NCI-H748 (cell line): ENCODE measurements around the gene RPL13.
"Not testable (repeated sequence)": the region's sequence is repeated elsewhere in the genome, so short reads cannot be mapped to it uniquely, and the experiment has no call there.

Experiments used
- DNase-seq: peaks from one replicate; lab custom pipeline; 2025; ENCODE audit not compliant: unreplicated experiment; lab: John Stamatoyannopoulos, UW

The RPL13 gene

DNA sequence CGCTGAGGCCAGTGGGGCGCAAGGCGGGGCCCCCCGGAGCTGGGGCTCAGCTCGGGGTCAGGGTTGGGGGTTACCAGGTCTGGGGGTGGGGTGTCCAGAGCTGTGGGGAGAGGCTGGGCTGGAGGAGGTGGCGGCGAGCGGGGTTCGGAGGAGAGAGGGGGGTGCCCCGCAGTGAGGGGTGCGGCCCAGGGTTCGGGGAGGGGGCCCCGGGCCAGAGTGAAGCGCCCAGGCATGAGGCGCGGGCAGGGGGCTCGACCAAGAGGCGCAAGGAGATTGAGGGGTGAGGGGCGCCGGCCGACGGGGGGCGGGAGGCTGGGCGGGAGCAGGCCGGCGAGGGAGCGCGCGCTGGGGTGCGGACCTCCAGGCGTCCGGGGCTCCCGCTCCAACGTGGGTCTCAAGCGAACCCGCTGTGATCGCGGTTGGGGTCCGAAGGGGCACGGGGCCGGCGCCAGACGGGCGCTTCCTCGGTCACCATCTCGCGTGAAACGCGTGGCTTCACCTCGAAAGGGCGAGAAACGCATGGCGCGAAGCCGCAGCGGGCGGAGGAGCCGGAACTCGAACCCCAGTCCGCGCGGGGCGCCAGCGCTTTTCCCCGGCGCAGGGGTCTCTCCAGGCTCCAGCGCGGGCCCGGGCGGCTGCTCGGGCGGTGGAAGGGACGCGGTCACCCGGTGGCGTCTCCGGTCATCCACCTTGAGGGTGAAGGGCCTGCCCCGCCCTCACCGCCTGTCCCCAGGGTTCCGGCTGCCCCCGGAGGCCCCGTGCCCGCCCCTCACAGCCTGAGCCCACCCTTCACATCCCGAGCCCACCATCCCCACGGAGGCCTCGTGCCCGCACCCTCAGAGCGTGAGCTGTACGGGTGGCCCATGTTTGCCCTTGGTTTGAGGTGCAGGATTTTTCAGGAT lies 15.9 kb downstream of the RPL13 start:
- no peak for DNase-seq

DNA sequence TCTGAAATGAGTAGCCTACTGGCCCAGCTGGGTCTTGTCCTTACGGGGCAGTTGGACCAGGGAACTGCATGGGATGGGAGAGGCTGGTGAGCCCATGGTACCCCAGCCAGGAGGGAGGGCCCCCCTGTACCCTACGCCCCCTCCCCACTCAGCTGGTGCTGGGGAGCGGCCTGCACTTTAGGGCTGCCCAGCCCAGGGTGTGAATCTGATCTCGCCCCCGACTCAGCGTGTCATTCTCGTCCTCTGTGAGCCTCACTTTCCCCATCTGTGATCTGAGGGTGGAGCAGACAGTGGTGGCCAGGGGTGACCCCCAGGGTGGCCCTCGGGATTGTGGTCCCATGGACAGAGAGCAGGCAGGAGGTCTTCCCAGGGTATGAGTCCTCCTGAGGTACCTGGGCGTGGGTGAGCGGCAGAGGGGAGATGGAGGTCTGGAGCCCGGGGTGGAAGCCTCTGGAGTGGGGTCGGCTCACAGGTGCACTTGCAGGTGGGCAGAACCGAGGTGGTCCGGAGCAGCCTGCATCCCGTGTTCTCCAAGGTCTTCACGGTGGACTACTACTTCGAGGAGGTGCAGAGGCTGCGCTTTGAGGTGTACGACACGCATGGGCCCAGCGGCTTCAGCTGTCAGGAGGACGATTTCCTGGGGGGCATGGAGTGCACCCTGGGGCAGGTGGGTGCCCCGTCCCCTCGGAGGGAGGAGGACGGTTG lies 16.7 kb downstream of the RPL13 start:
- DNase-seq: no peak

DNA sequence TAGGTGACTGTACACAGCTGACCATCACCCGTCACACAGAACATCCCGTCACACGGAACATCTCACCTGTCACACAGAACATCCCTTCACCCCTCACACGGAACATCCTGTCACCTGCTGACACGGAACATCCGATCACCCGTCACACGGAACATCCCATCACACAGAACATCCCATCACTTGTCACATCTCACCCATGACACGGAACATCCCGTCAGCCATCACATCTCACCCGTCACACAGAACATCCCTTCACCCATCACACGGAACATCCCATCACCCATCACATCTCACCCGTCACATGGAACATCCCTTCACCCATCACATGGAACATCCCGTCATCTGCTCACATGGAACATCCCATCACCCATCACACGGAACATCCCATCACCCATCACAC lies 18.9 kb downstream of the RPL13 start:
- DNase-seq: no peak

DNA sequence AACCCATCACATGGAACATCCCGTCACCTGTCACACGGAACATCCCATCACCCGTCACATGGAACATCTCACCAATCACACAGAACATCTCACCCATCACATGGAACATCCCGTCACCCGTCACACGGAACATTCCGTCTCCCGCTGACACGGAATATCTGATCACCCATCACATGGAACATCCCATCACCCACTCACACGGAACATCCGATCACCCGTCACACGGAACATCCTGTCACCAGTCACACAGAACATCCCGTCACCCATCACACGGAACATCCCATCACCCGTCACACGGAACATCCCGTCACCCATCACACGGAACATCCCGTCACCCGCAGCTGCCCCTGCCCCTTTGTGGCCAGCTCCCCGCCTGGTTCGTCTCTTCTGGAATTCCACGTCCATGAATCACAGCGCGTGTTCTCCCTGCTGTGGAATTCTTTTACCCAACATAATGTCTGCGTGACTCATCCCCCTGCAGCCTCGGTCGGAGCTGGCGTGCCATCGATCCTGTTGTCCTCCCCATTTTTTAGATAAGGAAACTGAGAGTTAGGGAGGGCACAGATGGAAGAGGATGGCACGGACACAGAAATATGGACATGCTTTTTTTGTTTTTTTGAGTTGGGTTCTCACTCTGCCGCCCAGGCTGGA lies 20.7 kb downstream of the RPL13 start:
- no peak for DNase-seq

DNA sequence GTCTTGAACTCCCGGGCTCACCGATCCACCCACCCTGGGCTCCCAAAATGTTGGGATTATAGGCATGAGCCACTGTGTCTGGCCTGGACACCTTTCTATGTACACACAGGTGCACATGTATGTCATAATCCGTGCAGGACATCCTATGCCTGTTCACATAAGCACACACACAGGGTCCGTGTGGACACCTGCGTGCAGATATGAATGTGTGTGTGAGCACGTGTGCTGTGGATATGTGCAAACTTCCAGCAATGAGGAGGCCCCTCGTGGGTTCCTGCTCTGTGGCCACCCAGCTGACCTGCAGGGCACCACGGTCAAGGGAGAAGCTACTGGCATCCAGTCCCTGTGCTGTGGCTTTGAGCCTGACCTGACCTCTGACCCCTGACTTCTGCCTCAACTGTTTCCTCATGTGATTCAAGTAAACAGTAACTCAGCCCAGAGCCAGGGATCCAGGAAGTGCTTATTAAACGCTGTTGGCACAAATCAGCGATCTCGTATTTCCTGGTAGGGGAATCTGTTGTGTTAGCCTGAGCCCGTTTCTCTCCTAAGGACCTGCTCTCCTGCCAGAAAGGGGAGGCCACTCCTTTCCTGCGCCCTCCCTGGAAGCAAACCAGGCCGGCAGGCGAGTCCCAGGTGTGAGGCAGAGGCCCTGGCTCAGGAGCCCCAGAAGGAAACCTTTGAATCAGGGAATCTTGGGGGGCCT lies 21.5 kb downstream of the RPL13 start:
- no peak for DNase-seq

DNA sequence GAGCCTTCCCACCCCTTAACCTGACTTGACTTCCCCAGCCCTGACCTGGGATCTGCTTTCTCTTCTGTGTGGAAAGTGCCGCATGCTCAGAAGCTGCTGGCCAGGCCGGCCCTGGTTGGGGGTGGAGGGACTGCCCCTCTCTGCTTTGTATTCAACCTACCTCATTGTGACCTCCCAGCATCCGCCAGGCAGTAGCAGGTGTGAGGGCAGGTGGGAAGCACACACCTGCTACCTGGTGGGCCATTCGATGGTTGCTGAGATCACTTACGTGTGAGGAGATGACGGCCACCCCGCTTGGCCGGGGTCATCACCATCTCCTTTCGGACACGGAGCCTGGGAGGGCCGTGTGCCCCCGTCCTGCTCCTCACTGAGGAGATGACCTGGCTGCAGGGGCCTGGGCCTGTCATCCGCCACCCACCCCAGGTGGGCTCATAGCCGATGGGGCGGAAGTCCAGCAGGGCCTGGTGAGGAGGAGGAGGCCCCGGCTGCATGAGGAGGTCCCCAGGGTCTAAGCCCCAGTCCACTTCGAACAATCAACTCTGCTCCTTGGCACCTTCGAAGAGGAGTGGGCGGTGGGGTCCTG lies 22.2 kb downstream of the RPL13 start:
- no peak for DNase-seq

DNA sequence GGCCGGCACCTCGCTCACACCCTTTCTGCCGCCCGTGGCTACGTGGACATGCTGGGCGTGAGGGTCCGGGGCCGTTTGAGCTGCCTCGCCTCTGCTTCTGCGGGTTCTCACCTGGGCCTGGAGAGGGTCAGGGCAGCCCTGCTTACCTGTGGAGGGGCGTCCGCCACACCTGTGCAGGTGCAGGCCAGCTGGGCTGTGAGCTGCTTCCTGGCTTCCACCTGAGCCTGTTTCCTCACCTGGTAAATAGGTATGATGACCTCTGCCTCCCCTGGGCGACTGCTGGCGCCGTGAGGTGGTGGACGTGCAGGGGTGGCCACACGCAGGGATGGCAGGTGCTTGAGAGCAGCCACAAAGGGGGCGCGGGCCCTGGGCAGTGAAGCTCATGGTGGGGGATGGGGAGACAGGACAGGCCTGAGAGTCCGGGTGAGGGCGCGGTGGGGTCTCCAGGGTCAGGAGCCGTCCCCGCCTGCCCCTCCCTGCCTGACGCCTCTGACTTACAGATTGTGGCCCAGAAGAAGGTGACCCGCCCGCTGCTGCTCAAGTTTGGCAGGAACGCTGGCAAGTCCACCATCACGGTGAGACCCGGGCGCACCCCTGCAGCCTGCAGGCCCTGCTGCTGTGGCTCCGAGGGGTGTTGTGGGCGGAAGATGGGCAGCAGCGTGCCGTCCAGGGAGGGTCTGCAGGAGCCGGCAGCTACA lies 22.9 kb downstream of the RPL13 start:
- DNase-seq: no peak

DNA sequence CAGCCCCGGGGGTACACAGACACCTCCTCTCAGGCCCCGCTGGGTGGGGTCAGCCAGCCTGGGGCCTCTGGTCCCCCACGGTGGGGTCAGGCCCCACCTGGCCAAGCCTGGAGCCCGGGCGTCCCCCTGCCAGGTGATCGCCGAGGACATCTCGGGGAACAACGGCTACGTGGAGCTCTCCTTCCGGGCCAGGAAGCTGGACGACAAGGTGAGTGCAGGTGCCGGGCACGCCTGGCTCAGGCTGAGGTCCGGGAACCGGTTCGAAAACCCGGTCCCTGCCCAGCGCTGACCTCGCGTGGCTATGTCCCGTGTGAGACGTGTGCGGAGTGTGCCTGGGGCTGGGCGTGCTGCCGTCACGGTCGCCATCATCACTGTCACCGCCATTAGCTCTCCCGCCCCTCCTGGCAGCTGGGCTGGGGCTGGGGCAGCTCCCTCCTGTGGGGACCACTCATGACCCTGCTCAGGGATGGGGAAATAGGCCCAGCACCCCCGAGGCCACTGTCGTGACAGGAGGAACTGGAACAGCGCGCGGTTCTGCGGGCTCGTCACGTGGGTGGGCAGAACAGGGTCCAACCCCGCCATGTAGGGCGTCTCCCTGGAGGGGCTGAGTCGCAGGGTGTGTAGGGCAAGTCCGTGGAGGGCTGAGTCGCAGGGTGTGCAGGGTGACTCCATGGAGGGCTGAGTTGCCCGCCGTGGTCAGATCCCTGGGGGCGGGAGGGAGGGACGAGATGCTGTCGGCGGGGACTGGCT lies 23.6 kb downstream of the RPL13 start:
- no peak for DNase-seq

DNA sequence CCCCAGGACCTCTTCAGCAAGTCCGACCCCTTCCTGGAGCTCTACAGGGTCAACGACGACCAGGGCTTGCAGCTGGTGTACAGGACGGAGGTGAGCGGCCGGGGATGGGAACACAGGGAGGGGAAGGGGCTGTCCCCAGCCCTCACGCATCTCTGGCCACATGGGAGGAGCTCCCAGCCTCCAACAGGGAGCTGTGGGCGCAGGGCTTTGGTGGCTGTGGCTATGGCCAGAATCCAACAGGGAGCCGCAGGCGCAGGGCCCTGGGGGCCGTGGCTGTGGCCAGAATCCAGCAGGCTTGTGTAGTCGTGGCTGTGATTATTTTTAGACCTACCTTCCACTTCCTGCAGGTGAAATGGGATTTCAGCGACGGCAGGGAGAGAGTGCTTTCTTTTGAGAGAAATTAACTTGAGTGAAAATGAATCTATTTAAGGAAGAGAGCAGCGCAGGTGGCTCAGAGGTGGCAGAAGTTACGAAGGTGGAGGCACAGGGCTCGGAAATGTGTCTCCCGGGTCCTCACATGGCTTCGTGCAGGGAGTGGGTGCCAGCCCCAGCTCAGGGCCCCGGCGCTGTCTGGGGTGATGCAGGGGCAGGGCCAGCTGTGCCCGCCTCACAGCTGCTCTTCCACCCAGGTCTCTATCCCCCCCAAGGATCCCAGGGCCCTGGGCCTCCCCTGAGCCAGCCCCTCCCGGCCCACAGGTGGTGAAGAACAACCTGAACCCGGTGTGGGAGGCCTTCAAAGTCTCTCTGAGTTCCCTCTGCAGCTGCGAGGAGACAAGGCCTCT lies 24.5 kb downstream of the RPL13 start:
- no peak for DNase-seq

DNA sequence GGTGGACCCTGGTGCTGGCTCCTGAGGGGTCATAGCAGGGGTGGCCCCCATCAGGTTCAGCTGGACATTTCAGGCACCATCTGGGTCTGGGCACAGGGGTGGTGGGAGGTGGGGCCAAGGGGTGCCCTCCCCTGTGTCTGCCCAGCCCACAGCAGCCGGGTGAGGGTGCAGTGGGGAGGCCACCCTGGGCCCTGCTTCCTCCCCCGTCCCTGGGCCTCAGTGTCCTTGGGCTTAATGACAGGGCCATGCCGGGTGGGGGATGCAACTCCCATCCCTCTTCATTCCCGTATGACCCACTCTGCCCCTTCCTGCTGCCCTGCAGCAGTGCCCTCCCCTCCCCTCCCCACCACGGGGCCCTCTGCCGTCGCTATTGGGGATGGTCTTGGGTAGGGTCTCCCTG lies 25.7 kb downstream of the RPL13 start:
- DNase-seq: no peak

DNA sequence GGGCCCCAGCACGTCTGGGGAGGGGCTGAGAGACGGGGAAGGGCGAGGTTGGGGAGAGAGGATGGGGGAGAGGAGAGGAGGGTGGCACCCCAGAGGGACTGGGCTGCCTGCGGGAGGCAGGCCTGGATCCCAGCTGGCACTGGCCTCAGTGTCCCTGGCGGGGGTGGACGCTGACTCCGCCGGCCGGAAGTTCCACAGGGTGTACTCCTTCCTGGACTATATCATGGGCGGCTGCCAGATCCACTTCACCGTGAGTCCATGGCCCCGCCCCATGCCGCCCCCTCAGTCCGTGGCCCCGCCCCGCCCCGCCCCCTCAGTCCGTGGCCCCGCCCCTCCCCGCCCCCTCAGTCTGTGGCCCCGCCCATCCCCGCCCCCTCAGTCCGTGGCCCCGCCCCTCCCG lies 26.4 kb downstream of the RPL13 start:
- DNase-seq: no peak

DNA sequence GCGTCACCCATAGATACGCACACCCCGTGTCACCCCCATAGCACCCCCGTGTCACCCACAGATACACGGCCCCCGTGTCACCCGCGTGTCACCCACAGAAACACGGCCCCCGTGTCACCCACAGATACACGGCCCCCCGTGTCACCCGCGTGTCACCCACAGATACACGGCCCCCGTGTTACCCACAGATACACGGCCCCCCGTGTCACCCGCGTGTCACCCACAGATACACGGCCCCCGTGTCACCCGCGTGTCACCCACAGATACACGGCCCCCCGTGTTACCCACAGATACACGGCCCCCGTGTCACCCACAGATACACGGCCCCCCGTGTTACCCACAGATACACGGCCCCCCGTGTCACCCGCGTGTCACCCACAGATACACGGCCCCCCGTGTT lies 27.2 kb downstream of the RPL13 start:
- not testable (repeated sequence) for DNase-seq

DNA sequence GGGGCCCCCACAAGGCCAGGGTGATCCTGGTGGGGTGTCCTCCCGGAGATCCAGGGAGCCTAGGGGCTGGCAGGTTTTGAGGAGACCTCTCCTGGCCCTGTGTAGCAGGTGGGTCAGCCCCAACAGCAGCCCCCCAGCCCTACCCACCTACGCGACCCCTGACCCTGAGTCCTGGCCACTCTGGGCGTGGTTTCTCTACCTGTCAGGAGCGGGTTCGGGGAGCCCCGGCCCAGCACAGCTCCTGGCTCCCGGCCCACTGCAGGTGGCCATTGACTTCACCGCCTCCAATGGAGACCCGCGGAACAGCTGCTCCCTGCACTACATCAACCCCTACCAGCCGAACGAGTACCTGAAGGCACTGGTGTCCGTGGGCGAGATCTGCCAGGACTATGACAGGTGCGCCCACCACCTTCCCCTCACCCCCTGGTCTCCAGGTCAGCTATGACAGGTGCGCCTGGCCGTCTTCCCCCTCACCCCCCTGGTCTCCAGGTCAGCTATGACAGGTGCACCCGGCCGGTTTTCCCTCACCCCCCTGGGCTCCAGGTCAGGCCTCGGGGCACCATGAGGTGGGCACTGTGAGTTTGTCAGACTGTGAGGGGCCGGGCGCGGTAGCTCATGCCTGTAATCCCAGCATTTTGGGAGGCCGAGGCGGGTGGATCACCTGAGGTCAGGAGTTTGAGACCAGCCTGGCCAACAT lies 28.1 kb downstream of the RPL13 start:
- DNase-seq: no peak

DNA sequence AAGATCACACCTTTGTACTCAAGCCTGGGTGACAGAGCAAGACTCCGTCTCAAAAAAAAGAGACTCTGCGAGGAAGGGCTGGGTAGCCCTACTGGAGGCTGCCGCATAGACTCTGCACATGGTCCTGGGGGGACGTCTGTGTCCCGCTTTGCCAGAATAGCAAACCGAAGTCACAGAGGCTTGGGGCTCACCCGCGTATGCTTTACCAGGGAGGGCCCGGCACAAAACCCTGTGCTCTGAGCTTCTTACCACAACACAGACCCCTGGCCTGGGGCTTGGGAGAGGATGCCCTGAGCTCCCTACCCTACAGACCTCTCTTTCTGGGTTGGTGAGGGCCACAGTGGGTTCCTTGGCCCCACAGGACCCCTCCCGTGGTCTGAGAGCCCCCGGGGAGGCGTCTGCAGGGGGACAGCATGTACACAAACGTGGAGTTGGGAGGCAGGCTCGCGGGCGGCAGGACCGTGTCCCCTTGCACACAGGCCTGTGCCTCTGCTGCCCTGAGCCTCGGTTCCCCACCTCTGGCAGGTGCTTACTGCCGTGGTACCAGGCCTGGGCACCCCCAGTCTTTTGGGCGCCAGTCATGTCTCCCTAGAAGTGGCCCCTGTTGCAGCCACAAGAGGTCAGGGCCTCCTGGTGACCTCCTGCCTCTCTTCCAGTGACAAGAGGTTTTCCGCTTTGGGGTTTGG lies 28.9 kb downstream of the RPL13 start:
- DNase-seq: no peak

DNA sequence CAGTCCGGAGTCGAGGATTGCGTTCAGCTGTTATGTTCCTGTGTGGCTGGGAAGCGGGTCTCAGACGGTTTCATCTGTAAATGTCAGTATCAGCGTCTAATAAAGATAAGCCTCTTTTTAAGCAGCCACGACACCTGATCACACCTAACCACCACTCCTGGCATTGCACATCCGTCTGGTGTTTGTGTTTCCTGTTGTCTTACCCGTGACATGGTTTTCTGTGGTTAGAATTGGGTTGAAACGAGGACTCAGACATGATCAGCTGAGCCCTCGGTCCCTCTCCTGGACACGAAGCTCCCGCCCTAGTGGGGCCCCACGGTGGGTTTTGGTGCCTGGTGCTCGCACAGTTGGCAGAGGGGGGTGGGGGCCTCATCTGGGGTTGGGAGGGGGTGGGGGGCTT lies 33.4 kb downstream of the RPL13 start:
- DNase-seq: no peak

DNA sequence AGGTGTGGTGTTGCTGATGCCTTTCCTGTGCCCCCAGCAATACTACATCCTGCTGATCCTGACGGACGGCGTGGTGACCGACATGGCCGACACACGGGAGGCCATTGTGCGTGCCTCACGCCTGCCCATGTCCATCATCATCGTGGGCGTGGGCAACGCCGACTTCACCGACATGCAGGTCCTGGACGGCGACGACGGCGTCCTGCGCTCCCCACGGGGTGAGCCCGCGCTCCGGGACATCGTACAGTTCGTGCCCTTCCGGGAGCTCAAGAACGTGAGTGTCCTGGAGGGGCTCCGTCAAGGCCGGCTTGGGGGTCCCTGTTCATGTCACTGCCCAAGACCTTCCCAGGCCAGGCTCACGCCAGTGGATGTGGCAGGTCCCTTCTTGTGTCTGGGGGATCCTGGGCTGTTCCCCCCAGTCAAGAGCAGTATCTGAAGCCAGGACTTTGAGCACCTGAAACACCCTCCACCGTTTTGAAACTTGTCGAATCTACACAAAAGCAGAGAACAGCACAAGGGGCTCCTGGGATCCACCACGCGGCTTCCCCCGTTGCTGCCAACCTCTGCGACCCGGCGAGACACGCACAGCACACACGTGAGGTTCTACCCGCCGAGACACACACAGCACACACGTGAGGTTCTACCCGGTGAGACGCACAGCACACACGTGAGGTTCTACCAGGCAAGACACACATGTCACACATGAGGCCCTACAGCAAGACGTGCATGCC lies 35.0 kb downstream of the RPL13 start:
- DNase-seq: no peak

DNA sequence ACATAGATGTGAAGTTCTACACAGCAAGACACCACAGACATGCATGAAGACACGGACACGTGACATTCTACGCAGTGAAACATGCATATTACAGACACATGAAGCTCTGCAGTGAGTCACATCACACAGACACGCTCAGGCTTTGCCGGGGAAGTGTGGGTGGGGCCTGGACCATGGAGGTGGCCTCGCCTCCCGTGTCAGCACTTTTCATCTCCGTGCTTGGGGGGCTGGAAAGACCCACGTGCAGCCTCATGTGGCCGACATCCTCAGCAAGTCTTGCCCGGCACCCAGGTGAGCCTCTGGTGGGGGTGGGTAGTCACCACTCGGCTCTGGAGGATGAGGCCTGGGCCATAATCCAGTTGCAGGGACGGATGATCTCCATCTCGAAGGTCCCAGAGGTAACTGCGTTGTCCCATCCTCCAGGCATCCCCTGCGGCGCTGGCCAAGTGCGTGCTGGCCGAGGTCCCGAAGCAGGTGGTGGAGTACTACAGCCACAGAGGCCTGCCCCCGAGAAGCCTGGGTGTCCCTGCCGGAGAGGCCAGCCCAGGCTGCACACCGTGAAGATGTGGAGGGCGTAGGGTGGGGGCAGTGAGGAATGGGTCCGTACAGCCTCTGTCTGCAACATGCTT lies 35.7 kb downstream of the RPL13 start:
- no peak for DNase-seq
